ENCODE measurements around the gene C4orf50. TPM values are rescaled to one million over a fixed set of nuclear protein-coding genes. Genes with fewer than 3 reads are reported as not detected.

The C4orf50 gene
- not detected in 2 replicates for total RNA-seq (2012; rRNA removed)
- not detected in 2 replicates for polyA plus RNA-seq (2012; rRNA removed)
- not detected in 2 replicates for polyA plus RNA-seq (2012; cell fraction: cytosol; rRNA removed)
- not detected in 2 replicates for polyA plus RNA-seq (2012; cell fraction: nucleus; rRNA removed; ENCODE audit: low replicate concordance)
- Bru-seq, nascent RNA: not detected
- BruChase-seq, experiment 1, labeled RNA remaining after a 6-hour chase: not detected
- BruChase-seq, experiment 2, labeled RNA remaining after a 2-hour chase: percentile 1 among the genes with signal in this experiment
- long read RNA-seq: 0 reads

- BruUV-seq (replicated peaks): no TSS peak
- Histone ChIP-seq H4K91ac (ENCODE audit: insufficient read depth, low read depth, low read length) (no peak within 1 kb of the TSS), H2BK5ac (ENCODE audit: low read depth, low read length, poor library complexity, severe bottlenecking) (no peak within 1 kb of the TSS), H4K5ac (ENCODE audit: low read depth, low read length) (no peak within 1 kb of the TSS), H3K23ac (ENCODE audit: low read depth, low read length) (no peak within 1 kb of the TSS), H3K18ac (ENCODE audit: low read depth, low read length) (no peak within 1 kb of the TSS), H2AK9ac (replicated peaks; ENCODE audit: low read depth, low read length, poor library complexity) (no peak within 1 kb of the TSS), H2BK15ac (ENCODE audit: low read depth, low read length) (no peak within 1 kb of the TSS), H3K56ac (ENCODE audit: extremely low read depth, insufficient read depth, low read length) (no peak within 1 kb of the TSS), H3K4ac (ENCODE audit: low read depth, low read length) (no peak within 1 kb of the TSS), H3K79me1 (ENCODE audit: low read depth in 1 of 2, low read length in 2 of 2) (no peaks in the 10 kb centered on the region), H3K9me3 (ENCODE audit: control insufficient read depth, insufficient read depth, low read length) (no peaks in the 10 kb centered on the region), H3K4me2 (ENCODE audit: low read depth, low read length) (no peak within 1 kb of the TSS), H3K4me1 (ENCODE audit: control insufficient read depth, insufficient read depth, low read length) (no peaks in the 10 kb centered on the region), H4K8ac (ENCODE audit: low read depth in 2 of 2, low read length in 2 of 2) (no peak within 1 kb of the TSS), H2AFZ (replicated peaks; ENCODE audit: low read length, poor library complexity) (no peak within 1 kb of the TSS), H3K9ac (ENCODE audit: low read depth, low read length) (no peak within 1 kb of the TSS), H3K27me3 (ENCODE audit: control insufficient read depth, insufficient read depth, low read length) (no peaks in the 10 kb centered on the region; the same call in 1 of the 2 replicates), H3K27ac (ENCODE audit: insufficient read depth, low read length) (no peak within 1 kb of the TSS), H2AK5ac (ENCODE audit: low read depth, low read length) (no peak within 1 kb of the TSS), H3K9me1 (ENCODE audit: insufficient read depth, low read length) (no peaks in the 10 kb centered on the region), H3K4me3 (ENCODE audit: insufficient read depth, low read depth, low read length) (no peak within 1 kb of the TSS), H2BK120ac (ENCODE audit: low read depth, low read length) (no peak within 1 kb of the TSS), H2BK20ac (ENCODE audit: low read depth, low read length) (no peak within 1 kb of the TSS), H3K14ac (replicated peaks; ENCODE audit: low read depth, low read length) (no peak within 1 kb of the TSS), H3K36me3 (ENCODE audit: control insufficient read depth, insufficient read depth, low read length) (no peaks in the 10 kb centered on the region), H4K20me1 (ENCODE audit: insufficient read depth, low read length) (no peaks in the 10 kb centered on the region)
- ChIA-PET CTCF (no interaction called here), POLR2A (ENCODE audit: unreplicated experiment) (no interaction called here)
- ATAC-seq (ENCODE audit: low read depth) (no peak), DNase-seq (no peak)
- dilution Hi-C loops (cut with HindIII; ENCODE audit: low sequenced_read_pairs, unreplicated experiment) (no loop called here), in situ Hi-C loops (cut with MboI; ENCODE audit: low sequenced_read_pairs) (no loop called here), intact Hi-C loops (cut with micrococcal nuclease) (no loop called here)
- no CpG with 5 or more reads among the region's 8 CpGs for WGBS, 2 experiments (ENCODE audit: extremely low coverage in 2 of 2, insufficient read length in 1 of 2)
- TF ChIP-seq CTCF (conservative IDR thresholded peaks at IDR 0.05; ENCODE audit: low read depth, low read length) (no peak), RAD21 (IDR thresholded peaks at IDR 0.05; ENCODE audit: low read length) (no peak), CHD1 (IDR thresholded peaks at IDR 0.05; ENCODE audit: low read depth, low read length) (no peak), ELK1 (IDR thresholded peaks at IDR 0.05; ENCODE audit: borderline replicate concordance, low read depth, low read length) (no peak), POLR2A (IDR thresholded peaks at IDR 0.05; ENCODE audit: low read depth, low read length) (no peak), NFE2L2 (IDR thresholded peaks at IDR 0.05; ENCODE audit: low read depth, low read length) (no peak), SMC3 (IDR thresholded peaks at IDR 0.05; ENCODE audit: low read depth, low read length) (no peak), RFX5 (IDR thresholded peaks at IDR 0.05; ENCODE audit: low read depth, low read length) (no peak), RCOR1 (IDR thresholded peaks at IDR 0.05; ENCODE audit: insufficient replicate concordance, low read length) (no peak), USF2 (IDR thresholded peaks at IDR 0.05; ENCODE audit: low read depth, low read length) (no peak), FOS (IDR thresholded peaks at IDR 0.05; ENCODE audit: low read depth, low read length) (no peak)
Observed at GRCh38 chr4:6018331-6018730, at the start of gene C4orf50. Gene C4orf50 (minus strand): TSS chr4:6018431.

Measured in IMR-90 (cell line).